ENCODE results near the gene DDR2.
"Not testable (repeated sequence)": the region's sequence is repeated elsewhere in the genome, so short reads cannot be mapped to it uniquely, and the experiment has no call there.

GRCh38 chr1:162790985-162791357, 158.7 kb downstream of the DDR2 start:
- not testable (repeated sequence) for TF ChIP-seq CTCF (IDR thresholded peaks at IDR 0.05; ENCODE audit: low read length); EZH2 (optimal IDR thresholded peaks at IDR 0.05; ENCODE audit: low read depth, low read length); EZH2phosphoT487 (IDR thresholded peaks at IDR 0.05; ENCODE audit: low read length)
